HS-27A (cell line): Measurements from ENCODE around the gene CIB2.

ENCODE experiments used
- DNase-seq: peaks from one replicate; pipeline ENCODE4 v3.0.0-alpha.2; 2012; ENCODE audit warnings: low read depth, missing footprints

Gene CIB2

DNA sequence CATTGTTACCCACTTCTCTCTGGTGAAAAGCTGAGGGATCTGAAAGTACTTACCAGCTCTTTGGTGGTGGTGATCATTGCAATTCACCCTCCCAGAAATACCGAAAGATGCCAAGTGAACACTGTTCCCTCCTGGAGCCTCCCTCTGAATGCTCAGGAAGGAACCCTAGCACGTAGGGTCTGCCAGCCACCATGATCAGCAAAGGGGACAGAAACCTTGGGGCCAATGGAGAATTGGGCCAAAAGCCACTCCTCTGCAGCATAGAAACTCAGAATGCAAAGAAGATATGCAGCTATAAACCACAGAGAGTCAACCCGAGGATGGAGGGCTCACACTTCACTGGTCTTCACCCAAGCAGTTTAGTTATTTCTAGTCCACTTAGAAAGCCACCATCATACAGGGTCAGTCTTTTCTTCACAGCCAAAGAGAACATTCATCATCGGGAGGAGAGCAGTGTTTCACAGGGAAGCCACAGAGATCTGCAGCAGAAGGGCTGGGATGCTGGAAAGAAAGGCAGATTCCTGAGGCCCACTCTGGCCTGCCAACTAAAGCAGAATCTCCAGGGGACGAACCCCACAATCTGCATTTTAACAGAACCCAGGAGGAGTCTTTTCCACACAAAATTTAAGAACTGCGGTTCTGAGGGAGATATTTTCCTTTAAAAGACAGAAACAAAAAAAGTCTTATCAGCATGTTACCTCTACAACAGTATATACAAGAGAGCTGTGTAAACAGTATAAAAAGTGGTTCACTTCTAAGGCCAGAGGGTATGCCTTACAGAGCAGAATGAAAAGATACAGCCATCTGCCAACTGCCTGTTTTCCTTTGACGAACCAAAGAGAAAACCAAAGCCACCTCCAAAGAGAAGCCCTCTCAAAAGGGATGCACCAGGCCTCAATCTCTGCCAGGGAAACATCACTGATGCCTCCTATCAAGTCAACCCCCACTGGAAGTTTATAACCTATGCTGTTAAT is 65.0 kb downstream of the CIB2 start:
- DNase-seq, result no peak

DNA sequence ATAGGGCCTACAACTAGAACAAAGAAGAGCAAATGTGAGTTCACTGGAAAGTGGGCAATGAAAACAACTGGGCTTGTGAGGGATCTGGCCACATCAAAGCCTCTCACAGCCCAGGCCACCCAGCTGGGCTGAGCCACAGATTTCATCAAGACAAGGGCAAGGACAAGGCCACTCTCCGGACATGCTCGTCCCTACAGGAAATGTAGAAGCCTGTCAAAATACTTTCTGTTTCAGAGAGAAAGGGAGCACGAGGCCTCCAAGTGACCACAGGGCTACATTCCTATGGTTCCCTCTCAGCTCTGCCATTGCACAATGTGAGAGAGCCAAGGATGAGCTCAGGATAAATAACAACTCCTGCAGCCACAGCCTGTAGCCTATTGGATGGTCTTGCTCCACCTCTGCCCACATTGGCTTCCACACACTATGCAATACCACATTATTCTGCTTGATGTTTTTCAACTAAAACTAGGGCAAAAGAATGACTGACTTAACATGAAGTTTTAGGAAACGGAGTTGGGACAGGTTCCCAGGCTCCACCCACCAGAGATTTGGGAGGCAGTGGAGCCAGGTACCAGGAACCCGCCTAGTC is 65.9 kb downstream of the CIB2 start:
- DNase-seq, result peak; percentile 97

DNA sequence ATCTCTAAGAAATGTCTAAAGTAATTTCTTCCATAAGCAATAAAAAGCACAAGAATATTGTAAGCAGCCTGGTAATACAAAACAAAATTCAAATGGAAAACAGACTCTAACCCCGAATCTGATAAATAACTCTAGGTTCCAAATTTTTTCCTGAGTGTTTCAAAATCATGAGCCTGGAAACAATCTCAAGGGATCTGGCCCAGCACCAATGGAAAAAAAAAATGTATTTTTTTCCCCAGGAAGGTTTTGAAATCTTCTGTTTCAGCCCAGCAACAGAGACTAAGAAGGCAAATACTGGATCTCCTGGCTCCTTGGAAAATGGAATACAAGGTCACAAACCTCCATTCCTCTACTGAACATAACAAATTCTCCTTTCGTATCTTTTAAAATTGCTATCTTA is 66.7 kb downstream of the CIB2 start:
- no peak for DNase-seq

DNA sequence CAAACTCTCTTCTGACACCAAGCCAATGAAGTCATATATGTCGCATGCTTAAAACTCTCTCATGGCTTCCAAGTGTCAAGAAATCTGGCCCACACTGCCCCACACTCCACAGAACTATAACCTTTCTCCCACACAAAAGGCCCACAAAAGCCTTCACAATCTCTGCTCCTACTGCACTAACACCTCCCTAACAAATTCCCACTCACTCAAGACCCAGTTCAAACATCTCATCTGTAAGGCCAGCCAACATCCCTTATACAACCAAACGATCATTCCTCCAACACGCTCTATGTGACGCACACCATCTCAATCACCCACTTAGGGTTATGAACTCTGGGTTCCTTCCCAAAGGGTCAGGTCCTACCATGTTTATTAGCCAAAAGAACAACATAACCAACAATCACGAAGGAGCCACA is 67.3 kb downstream of the CIB2 start:
- no peak for DNase-seq

DNA sequence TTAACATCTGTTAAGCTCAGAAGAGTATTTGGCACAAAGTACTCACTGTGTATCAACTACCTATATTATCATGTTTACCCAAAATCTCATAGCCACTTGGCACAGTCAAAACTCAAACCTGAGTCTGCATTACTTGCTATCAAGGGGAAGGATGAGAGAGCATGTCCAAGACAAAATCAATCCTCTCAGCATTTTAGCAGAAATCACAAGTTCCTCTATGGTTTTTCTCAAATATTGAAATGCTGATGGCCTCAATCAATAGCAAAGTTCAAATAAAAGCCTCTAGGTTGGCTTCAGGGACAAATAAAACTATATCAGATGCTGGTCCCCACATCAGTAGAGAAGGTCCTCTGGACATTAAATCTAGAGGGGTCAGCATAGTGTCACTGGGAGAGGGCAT is 68.0 kb downstream of the CIB2 start:
- DNase-seq, result no peak

DNA sequence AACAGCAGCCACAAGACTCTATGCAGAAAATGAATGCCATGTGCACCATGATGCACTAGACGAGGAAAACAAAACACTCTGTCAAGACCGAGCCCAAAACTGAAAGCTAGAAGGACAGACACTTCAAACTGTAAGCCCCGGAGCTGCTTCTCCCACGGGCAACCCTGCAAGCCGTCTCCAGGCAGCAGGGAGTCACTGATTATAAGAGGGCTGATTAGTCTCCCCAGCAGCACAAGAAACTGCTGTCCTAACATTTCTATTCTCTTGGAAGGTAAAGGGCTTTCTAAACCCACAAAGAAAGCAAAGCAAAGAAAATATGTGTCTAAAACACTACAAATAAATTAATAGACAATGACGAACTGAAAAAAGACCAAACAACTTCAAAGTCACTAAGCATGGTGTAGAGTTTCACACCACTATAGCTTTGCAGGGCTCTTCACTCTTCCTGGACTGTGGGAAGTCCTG is 69.2 kb downstream of the CIB2 start:
- DNase-seq, result no peak

DNA sequence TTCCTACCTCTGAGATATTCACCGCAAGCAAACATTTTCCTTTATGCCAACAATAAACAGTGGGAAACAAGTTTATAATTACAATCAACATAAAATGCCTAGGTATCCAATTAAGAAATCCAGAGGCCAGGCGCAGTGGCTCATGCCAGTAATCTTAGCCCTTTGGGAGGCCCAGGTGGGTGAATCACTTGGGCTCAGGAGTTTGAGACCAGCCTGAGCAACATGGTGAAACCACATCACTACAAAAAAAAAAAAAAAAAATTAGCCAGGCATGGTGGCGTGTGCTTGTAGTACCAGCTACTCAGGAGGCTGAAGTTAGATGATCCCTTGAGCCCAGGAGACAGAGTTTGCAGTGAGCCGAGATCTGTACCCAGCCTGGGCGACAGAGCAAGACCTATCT is 71.0 kb downstream of the CIB2 start:
- DNase-seq, result no peak

DNA sequence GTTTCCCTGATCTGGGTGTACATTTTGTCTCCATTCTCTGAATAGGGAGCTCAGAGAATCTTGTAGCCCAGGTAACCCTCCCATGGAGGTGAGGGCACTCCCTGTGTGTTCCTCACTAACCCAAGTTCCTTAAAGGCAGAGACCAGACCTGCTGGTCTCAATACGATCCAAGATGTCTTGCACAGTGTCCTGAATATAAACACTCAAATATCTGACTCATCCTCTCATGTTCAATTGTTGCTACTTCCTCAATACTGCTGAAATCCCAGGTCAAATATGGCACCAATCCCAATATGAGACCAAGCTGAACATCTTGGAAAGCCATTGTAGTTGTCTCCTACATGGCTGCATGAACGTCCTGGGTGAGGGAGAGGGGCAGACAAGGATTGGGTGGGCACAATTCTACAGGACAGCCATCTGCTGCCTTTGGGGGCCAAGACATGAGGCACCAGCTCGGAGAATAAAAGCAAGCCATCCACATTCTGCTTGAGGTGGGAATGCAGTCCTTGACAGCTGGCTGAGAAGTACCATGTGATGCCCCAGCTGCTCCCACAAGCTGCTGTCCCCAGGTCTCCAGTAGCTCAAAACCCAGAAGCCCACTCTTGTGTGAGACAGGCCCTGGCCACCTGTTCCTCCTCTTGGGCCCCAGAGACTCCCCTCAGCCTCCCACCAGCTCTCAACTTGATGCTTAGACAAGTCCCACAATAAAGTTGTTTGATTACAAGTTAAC is 72.0 kb downstream of the CIB2 start:
- no peak for DNase-seq

DNA sequence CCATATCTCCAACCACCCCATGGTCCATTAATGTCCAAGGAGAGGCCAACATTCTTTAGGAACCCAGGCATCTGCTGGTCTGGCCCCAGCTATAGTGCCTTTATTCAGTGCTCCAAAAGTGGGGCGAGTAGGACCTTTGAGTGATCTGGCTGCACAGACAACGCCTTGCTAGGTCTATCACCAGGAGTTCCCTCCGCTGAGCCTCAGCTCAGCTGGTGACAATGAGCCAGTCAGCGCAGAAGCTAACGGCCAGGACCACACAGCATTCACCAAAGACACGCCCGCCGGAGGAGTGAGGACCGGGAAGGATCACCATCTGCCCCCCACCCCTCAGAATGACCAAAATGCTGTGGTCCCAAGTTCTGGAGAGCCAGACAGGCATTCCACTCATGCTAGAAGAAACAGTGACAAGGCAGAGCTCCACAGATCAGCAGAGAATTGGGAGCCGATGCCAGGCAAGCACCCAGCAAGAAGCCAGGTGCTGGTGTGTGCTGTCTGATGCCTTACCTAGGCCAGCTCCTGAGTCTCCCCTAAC is 72.8 kb downstream of the CIB2 start:
- DNase-seq, result no peak

DNA sequence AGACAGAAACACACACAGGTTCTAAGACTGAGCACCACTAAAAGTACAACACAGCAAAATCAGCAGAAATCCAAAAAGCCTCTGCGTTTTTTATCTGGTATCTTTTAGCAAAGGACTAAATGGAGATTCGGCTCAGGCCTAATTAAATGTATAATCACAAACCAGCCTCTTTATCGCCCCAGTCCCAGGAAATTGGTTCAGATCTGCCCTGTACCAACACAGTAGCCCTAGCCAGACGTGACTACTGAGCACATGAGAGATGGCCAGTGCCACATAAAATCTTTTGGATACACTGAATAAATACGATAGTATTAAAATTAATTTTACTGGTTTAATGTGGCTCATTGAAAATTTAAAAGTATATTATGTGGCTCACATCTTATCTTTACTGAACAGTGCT is 73.4 kb downstream of the CIB2 start:
- DNase-seq, result no peak

DNA sequence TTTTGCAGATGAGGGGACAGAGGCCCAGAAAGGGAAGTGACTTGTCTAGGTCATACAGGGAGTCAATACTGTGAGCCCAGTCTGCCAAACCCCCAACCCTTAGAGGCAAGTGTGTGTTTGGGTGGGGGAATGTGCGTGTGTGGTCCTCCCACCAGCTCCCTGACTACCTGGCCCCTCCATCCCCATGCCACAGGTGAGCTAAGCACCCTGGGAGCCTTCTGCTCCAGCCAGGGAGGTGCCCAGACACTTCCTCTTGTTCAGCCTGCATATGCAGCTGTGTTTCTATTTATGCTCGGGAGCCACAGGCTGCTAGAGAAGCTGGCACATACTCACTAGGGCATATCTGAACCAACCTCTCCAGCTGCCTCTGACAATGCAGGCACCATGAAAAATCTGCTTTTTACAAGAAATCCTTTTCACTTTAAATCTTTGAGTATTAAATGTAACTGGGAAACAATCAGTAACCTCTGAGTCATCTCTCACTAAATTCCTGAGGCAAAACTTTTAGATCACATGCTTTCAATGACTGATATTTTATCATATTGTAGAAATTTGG is 74.5 kb downstream of the CIB2 start:
- DNase-seq, result no peak

DNA sequence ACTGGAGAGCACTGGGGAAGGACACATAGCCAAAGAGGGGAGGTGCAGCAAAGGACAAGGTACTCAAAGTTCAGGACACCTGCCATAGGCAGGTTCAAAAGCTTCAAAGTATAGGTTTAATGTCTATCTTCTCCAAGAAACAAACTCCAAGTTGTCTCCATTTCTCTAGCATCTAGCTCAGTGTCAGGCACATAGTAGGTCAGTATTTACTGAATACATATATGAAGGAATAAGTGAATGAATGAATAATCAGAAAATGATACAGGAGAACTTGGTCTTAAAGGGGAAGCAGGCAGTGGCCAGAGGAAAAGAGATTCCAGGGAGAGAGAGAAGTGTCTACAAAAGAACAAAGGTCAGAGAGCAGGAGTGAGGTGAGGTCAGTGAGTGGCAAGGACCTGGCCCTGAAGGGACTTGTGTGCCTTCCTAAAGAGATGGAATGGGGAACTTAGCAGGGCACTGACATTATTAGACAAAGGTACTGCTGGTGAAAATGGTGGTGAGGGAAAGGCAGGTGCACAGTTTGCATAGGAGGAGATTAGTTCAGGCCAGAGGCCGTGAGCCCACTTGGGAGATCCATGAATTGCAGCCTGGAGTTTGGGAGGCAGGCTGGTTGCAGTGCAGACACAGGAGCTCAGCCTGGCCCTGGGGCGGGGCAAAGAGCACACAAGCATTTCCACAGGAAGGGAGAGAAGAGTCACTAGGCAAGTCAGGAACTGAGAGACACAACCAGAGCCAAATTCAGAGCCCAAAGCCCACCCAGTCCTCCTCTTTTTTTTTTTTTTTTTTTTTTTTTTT is 75.1 kb downstream of the CIB2 start:
- DNase-seq, result no peak

DNA sequence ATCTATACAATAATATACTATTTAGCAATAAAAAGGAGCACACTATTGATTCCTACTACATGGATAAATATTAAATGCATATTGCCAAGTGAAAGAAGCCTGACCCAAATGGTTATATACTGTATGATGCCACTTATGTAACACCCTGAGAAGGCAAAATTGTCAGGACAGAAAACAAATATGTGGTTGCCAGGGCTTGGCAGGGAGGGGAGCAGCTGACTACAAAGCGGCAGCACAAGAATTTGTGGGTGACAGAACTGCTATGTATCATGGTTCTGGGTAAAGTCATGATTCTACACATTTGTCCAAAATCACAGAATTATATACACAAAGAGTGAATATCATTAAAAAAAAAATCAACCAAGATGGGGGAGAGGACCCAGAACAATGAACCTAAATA is 76.3 kb downstream of the CIB2 start:
- no peak for DNase-seq
